SK-N-SH (cell line): ENCODE results near the gene SLC46A2.

Experiments
- CTCF ChIP-seq: fragments of 200-600 bp; sonication (generic); IDR thresholded peaks from 2 replicates; pipeline ENCODE4 v1.6.1; 2017; ENCODE audit warnings: antibody characterized with exemption, mild to moderate bottlenecking, moderate library complexity
- GABPA ChIP-seq: IDR thresholded peaks from 2 replicates; pipeline ENCODE4 v1.4.0; 2012; ENCODE audit warnings: low read depth, mild to moderate bottlenecking
- JUND ChIP-seq: IDR thresholded peaks from 2 replicates; pipeline ENCODE4 v1.4.0; 2012
- NFIC ChIP-seq: IDR thresholded peaks from 2 replicates; pipeline ENCODE4 v1.4.0; 2012; ENCODE audit warnings: borderline replicate concordance
- RAD21 ChIP-seq: IDR thresholded peaks from 2 replicates; pipeline ENCODE4 v1.6.1; 2012; ENCODE audit warnings: mild to moderate bottlenecking, low read length

GRCh38 chr9:112831969-112832368 is 58.7 kb downstream of the SLC46A2 start:
- TF ChIP-seq RAD21, result no peak
- no peak for TF ChIP-seq JUND
- TF ChIP-seq CTCF, result no peak
- no peak for TF ChIP-seq NFIC
- TF ChIP-seq GABPA, result no peak
